Tibial nerve (tissue), 4 donors: Measurements from ENCODE around the gene ALS2. TPM values are rescaled to one million over a fixed set of nuclear protein-coding genes. Genes with fewer than 3 reads are reported as not detected.
"Not testable (repeated sequence)": the region's sequence is repeated elsewhere in the genome, so short reads cannot be mapped to it uniquely, and the experiment has no call there.

Experiments
- DNase-seq, 2 donors: peaks; one replicate each; pipeline ENCODE4 v3.0.0-alpha.2; 2019; ENCODE audit warnings: low spot score in 2 of 2
- H3K27ac ChIP-seq, 4 donors: fragments of 200-600 bp; sonication (generic) in 3 of 4; one replicate each; pipeline ENCODE4 v1.5.1; 2017 to 2019; ENCODE audit warnings: mild to moderate bottlenecking in 1 of 4
- H3K27me3 ChIP-seq, 2 donors: fragments of 200-600 bp; sonication (generic) in 1 of 2; one replicate each; pipeline versions ENCODE4 v1.5.1 to v1.6.0; 2017 to 2019
- H3K36me3 ChIP-seq, 3 donors: fragments of 200-600 bp; sonication (generic); one replicate each; pipeline ENCODE4 v1.5.1; 2018 to 2019
- H3K4me1 ChIP-seq, 4 donors: fragments of 200-600 bp; sonication (generic) in 3 of 4; one replicate each; pipeline ENCODE4 v1.5.1; 2017 to 2019
- H3K4me3 ChIP-seq, 4 donors: fragments of 200-600 bp; sonication (generic) in 3 of 4; one replicate each; pipeline ENCODE4 v1.5.1; 2017 to 2019; ENCODE audit warnings: mild to moderate bottlenecking in 1 of 4, moderate library complexity in 1 of 4
- H3K9me3 ChIP-seq, 4 donors: fragments of 200-600 bp; sonication (generic) in 3 of 4; one replicate each; pipeline ENCODE4 v1.5.1; 2017 to 2019
- CTCF ChIP-seq, 5 experiments: fragments of 200-600 bp in 3 of 5; fragments of 450-650 bp in 2 of 5; sonication (generic) in 3 of 5; IDR thresholded peaks; one replicate each; pipeline ENCODE4 v1.5.1; 2016 to 2019; ENCODE audit warnings: antibody characterized with exemption in 5 of 5, mild to moderate bottlenecking in 3 of 5, moderate library complexity in 2 of 5
- EP300 ChIP-seq, 2 donors: sonication (generic); formaldehyde crosslinking; IDR thresholded peaks; one replicate each; pipeline ENCODE4 v1.6.1; 2017; ENCODE audit warnings: antibody characterized with exemption in 2 of 2, mild to moderate bottlenecking in 1 of 2
- POLR2A ChIP-seq, 2 donors: fragments of 450-650 bp; IDR thresholded peaks; one replicate each; pipeline ENCODE4 v1.6.1; 2017; ENCODE audit warnings: antibody characterized with exemption in 2 of 2, mild to moderate bottlenecking in 2 of 2, moderate library complexity in 2 of 2
- WGBS, 2 donors: methylation state at CpG; one replicate each; pipeline ENCODE4 v1.1.5; 2018; 5-methylcytosine and 5-hydroxymethylcytosine counted together
- total RNA-seq, 4 donors: library from RNA; depleted of rRNA; stranded (reverse); fragments of >200 nt; gene quantifications; one replicate each; pipeline ENCODE4 v1.1.0, GENCODE V29; 2016

The ALS2 gene
- total RNA-seq, 4 donors from 2014 or later = 23.5 to 35.8 (median 34.8) TPM

GRCh38 chr2:201774546-201774945 lies 6.2 kb downstream of the ALS2 start:
- no peak overlapping the region for H3K27ac ChIP-seq
- DNase-seq = no peak
- H3K4me3 ChIP-seq = no peak overlapping the region
- no peaks in the 10 kb centered on the region for H3K9me3 ChIP-seq
- H3K27me3 ChIP-seq = no peaks in the 10 kb centered on the region
- no peaks in the 10 kb centered on the region for H3K36me3 ChIP-seq
- WGBS, 2 donors = 93 to 94% methylated on average over 2 of the region's 2 CpGs
- H3K4me1 ChIP-seq = peaks cover 0 to 46% (median 7%) of the 10 kb centered on the region in 4 donors
- TF ChIP-seq CTCF (IDR thresholded peaks at IDR 0.05) = no peak
- TF ChIP-seq POLR2A (IDR thresholded peaks at IDR 0.05) = no peak
- TF ChIP-seq EP300 (IDR thresholded peaks at IDR 0.05) = no peak

DNA sequence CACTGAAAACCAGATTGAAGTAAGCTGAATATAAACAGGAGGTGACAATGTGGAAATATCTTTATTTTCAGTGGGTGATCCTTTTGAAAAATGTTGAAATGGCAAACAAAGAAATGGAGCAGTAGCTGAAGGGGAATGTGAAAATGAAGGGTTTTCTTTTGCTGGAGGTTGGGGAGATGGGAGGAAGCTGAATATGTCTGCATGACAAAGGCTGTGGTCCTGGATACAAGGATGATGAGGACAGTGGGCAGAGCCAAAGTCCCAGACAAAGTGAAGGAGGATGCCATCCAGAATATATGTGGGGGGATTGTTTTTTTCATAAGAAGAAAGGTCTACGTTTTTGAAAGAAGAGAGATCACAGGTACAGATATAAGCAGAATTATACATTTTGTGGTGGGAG lies 6.7 kb downstream of the ALS2 start:
- no peak overlapping the region for H3K27ac ChIP-seq
- peaks cover 0 to 46% (median 5%) of the 10 kb centered on the region in 4 donors for H3K4me1 ChIP-seq
- H3K27me3 ChIP-seq = no peaks in the 10 kb centered on the region
- no peak for TF ChIP-seq POLR2A (IDR thresholded peaks at IDR 0.05)
- TF ChIP-seq CTCF (IDR thresholded peaks at IDR 0.05) = no peak
- TF ChIP-seq EP300 (IDR thresholded peaks at IDR 0.05) = no peak
- no peak for DNase-seq
- no peaks in the 10 kb centered on the region for H3K36me3 ChIP-seq
- H3K9me3 ChIP-seq = no peaks in the 10 kb centered on the region
- WGBS, 2 donors = 80 to 83% methylated on average over 1 of the region's 1 CpG
- H3K4me3 ChIP-seq = no peak overlapping the region

DNA sequence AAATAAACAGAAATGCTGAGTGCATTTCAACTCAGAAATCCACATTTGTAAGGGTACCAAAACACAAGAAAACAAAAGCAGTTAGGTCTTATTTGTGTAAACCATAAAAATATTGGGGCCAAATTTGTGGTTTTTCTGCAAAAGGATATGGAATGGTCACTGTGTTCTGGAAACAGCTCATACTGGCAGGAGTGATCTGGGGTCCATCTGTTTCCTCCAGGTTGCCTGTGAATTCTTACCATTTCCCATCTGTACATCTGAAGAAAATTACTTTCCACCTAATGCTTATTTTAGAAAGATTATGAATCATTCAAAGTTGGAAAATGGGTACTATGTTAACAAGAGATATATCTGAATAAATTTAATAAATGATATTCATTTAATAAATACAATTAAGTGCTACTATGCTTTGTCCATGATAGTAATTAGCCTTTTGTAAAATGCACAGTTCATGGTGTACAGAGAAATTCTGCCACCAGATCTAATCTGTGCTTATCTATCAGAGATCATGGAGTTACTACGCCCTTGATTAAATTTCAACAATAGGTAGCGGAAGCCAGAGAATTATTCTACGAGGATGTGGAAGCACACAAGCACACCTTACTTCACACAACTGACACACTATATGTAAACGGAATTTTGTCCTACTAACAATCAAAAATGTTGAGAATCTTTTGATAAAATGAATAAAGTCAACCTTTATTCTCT lies 10.9 kb downstream of the ALS2 start:
- 74 to 81% methylated on average over 4 of the region's 4 CpGs for WGBS, 2 donors
- no peak overlapping the region for H3K4me3 ChIP-seq
- TF ChIP-seq POLR2A (IDR thresholded peaks at IDR 0.05) (no peak), CTCF (IDR thresholded peaks at IDR 0.05) (no peak), EP300 (IDR thresholded peaks at IDR 0.05) (no peak)
- no peaks in the 10 kb centered on the region for H3K9me3 ChIP-seq
- H3K27me3 ChIP-seq = no peaks in the 10 kb centered on the region
- DNase-seq = no peak
- H3K36me3 ChIP-seq = peaks cover 0 to 11% (median 0%) of the 10 kb centered on the region in 3 donors
- peaks cover 0 to 36% (median 4%) of the 10 kb centered on the region in 4 donors for H3K4me1 ChIP-seq
- peak overlapping the region in 1 of 4 donors; percentile 9 for H3K27ac ChIP-seq

GRCh38 chr2:201768918-201769317 lies 11.8 kb downstream of the ALS2 start:
- H3K4me3 ChIP-seq = peak overlapping the region in 1 of 4 donors; percentile 24
- H3K36me3 ChIP-seq = peaks cover 0 to 16% (median 0%) of the 10 kb centered on the region in 3 donors
- H3K27ac ChIP-seq = peak overlapping the region in 2 of 4 donors; percentile 29 to 66
- TF ChIP-seq EP300 (IDR thresholded peaks at IDR 0.05) = no peak
- TF ChIP-seq CTCF (IDR thresholded peaks at IDR 0.05) = no peak
- no peak for TF ChIP-seq POLR2A (IDR thresholded peaks at IDR 0.05)
- DNase-seq = no peak
- no peaks in the 10 kb centered on the region for H3K9me3 ChIP-seq
- WGBS, 2 donors = 40 to 46% methylated on average over 1 of the region's 1 CpG
- no peaks in the 10 kb centered on the region for H3K27me3 ChIP-seq
- H3K4me1 ChIP-seq = peaks cover 0 to 36% (median 4%) of the 10 kb centered on the region in 4 donors

- H3K4me1 ChIP-seq = peaks cover 0 to 36% (median 4%) of the 10 kb centered on the region in 4 donors
- H3K27ac ChIP-seq = no peak overlapping the region
- H3K4me3 ChIP-seq = no peak overlapping the region
- TF ChIP-seq POLR2A (IDR thresholded peaks at IDR 0.05) (no peak), EP300 (IDR thresholded peaks at IDR 0.05) (no peak), CTCF (IDR thresholded peaks at IDR 0.05) (no peak)
- no peak for DNase-seq
- H3K36me3 ChIP-seq = peaks cover 0 to 48% (median 5%) of the 10 kb centered on the region in 3 donors
- H3K9me3 ChIP-seq = no peaks in the 10 kb centered on the region
- H3K27me3 ChIP-seq = no peaks in the 10 kb centered on the region
Measured at GRCh38 chr2:201765799-201766198, 14.9 kb downstream of the ALS2 start.

DNA sequence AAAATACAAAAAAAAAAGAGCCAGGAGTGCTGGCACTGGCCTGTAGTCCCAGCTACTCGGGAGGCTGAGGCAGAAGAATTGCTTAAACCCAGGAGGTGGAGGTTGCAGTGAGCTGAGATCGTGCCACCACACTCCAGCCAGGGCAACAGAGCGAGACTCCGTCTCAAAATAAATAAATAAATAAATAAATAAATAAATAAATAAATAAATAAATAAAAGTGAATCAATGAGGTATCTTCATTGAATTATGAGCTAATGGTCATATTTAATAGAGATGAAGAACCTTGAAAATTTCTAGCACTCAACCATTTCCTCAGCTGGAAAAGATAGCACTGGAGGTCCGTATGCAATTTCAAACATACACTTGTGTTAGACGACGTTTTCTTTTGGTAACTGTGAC lies 16.3 kb downstream of the ALS2 start:
- not testable (repeated sequence) for H3K4me3 ChIP-seq, H3K9me3 ChIP-seq, DNase-seq, H3K27me3 ChIP-seq, H3K27ac ChIP-seq
- 96 to 97% methylated on average over 7 of the region's 7 CpGs for WGBS, 2 donors
- peaks cover 0 to 59% (median 6%) of the 10 kb centered on the region in 3 donors for H3K36me3 ChIP-seq
- peaks cover 0 to 25% (median 4%) of the 10 kb centered on the region in 4 donors for H3K4me1 ChIP-seq
